HG03457 (cell line): ENCODE data around the gene NEURL1B.

Experiments
- ATAC-seq: cut with Tn5 transposase; IDR thresholded peaks from one replicate; pipeline ENCODE4 v1.9.1; 2021; ENCODE audit warnings: moderate number of reproducible peaks; ENCODE audit not compliant: unreplicated experiment

The NEURL1B gene

DNA sequence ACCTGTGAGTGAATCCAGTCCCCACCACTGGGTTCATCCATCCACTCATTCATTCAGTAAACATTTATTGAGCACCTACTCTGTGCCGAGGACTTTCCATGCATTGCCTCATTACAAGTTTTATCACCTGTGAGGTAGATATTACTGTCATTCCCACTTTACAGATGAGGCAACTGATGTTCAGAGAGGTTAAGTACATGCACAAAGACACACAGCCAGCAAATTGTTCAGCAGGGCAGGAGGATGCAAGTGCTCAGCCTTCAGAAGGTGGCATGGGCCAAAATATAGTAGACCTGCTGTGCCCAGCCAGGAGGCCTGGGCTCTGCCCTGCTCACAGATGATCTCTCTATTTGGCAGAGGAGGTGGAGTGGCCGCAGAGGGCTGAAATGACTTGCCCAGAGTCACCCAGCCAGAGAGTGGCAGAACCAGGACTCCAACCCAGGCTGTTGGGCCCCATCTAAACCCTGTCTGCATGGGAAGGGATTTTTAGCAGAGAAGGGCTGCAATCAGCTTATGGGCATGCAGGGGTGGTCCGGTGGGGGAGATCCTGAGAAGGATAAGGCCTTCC, 7.6 kb upstream of the NEURL1B start:
- ATAC-seq: no peak

DNA sequence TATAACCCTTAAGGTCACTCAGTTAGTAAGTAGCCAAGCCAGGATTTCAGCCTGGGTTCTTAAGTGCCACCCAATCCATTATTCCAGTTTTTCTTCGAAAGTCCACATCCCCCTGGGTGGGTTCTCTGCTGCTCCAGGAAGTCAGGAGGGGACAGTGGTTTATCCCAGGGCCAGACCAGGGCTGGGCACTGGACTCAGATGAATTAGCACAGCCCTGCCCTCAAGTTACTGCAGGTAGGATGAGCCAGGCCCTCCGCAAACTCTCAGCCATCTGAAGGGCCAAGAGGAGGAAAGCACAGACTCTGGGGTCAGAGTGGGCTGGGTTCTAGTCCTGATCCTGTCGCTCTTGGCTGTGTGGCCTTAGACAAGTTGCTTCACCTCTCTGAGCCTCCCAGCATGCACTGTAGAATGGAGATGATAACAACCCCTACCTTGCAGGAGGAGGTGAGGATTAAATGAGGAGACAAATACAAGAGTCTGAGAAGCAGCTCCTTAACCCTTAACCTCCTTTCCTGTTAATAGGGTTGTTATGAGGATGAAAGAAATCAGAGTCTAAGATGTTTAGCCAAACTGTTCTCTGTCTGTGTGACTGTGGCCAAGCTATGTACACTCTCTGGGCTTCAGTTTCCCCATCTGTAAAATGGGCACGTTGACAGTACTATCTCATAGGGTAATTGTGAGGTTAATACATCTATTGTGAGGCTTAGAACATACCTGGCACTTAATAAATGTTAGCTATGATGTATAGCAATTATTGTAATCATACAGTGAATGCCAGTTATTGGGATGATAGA, 6.8 kb upstream of the NEURL1B start:
- no peak for ATAC-seq

DNA sequence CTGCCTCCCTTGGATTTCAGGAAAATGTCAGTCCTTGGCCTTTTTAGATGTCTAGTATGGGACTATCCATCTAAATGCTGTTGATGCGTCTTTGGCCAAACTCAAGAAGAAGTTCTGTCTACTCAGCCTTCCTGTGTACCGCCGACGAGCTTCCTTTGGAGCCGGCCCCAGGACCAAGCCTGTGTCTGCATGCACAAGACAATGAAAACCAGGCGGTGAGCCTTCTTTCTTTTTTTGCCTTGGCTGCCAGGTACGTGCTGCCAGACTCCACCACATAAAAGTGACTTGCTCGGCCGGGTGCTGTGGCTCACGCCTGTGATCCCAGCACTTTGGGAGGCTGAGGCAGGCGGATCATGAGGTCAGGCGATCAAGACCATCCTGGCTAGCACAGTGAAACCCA, 6.0 kb upstream of the NEURL1B start:
- no peak for ATAC-seq

DNA sequence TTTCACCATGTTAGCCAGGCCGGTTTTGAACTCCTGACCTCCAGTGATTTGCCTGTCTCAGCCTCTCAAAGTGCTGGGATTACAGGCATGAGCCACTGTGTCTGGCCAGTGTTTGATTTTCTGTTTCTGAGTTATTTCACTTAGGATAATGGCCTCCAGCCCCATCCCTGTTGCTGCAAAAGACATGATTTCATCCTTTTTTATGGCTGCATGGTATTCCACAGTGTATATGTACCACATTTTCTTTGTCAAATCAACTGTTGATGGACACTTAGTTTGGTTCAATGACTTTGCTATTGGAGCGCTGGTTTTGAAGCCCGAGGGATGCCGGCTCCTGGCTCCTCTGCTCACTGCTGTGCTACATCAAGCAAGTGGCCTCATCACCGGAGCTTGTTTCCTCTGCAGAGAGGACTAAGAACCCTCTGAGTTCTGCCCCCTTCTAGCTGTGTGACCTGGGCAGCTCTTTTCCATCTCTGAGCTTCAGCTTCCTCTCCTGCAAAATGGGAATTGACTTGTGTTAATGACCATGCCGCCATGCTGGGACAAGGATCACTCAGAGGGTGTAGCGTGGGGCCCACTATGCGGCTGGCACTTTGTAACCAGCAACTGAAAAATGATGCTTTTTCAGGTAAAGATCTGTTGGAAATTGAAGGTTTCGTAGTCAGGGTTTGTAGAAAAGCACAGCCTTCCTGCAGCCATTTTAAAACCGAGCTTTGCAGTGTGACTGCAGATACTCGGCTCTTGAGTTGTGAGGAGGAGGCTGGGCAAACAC, 4.6 kb upstream of the NEURL1B start:
- no peak for ATAC-seq

DNA sequence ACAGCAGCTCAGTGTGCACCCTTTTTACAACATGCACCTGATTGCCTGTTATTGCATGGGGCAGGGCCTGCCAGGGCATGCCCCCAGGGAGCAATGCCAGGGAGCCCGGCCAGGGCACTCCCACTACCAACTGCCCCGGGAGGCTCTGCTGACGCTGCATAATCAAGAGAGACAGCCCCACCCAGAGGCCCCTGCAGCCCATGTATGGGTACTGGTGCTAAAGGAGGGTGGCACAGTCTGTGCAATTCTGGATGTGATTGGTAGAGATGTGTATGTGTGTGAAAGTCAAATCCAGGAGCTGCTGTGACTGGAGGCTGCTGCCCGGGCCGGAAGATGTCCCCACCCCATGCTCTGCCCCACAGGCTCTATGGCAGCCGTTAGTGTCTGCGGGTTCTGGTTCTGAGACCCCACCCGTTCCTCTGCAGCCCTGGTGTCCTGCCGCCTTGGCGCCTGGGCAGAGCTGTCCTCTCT, 3.9 kb upstream of the NEURL1B start:
- no peak for ATAC-seq

DNA sequence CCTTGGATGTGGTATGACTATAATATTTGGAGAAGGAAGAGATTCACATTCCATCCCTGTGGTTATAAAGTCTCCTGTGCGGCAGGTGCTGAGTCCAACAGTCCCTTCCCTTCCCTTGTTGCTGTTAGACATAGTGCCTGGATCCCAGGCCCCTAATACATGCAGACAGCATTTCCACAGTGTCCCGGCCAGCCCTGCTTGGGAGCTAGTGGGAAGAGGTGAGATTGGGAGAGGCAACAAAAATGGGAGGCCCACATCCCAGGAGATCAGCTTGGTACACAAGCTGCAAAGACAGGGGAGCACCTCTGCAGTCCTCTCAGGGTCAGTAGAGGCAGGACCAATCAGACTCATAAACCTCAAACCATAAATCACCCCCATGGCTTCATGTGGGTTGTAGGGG, 3.3 kb upstream of the NEURL1B start:
- no peak for ATAC-seq

DNA sequence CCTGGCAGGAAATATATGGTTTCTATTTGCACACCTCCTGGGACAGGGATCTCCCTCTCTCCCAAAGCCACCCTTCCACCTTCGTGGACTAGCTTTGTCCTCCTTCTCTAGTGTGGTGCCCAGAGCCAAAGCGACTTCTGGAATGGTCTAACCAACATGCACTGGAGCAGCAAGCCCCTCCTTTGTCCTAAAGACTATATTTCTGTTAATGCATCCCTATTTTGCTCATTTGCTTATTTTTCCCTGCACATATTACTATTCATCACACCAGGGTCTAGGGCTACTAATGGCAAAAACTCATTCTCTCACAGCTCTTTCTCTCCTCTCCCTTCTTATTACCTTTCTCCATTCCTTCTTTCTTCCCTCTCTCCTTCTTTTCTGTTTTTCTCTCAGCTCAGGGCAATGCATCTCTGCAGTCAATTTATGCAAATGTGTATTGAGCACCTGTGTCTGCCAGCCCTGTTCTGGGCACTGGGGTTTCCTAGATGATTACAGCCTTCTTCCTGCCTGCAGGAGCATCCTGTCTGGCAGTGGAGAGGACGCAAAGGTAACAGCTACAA, 2.8 kb upstream of the NEURL1B start:
- ATAC-seq: no peak

DNA sequence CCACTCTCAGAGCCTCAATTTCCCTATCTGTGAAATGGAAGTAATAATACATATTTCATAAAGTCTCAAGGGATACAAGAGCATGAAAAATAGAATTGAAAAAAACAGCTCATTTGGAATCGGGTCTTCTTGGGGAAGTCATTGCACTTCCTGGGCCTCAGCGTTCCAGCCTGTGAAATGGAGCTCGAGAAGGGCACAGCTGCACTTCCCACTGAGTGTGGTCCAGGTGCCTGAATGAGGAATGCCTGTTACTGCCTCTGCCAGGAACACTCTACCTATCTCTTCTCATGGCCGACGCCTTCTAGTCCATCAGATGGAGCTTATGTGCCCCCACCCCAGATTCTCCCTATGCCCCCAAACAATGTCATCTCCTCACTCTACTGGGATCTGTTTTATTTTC, 924 bp upstream of the NEURL1B start:
- ATAC-seq: no peak

DNA sequence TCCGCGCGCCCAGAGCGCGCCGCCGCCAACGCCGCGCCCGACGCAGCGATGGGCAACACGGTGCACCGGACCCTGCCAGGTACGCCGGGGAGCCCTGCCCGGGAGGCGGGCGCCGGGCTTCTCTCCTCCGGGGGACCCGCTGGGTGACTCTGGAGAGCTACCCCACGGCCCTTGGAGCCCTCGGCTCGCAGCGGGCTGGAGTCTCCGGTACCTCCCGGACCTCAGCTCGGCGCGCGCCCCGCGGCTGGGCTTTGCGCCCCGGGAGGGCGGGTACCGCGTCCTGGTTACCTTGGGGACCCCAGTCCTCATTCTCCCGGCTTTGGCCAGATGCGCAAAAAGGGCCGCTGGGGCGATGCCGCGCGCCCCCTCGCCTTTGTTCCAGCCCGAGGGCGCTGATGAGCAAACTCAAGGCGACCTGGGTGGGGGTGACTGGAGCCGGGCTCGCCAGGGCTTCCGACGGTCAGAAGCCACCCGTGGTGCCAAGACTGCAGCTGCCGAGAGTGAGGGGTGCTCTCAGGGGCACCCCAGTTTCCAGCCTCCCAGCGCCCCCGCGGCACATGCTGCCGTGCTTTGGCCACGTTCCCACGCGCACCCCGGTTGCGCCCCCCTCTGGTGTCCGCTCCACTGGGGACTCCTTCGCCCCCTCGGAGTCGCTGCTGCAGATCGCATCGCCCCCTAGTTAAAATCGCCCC, 442 bp downstream of the NEURL1B start:
- ATAC-seq: no peak

DNA sequence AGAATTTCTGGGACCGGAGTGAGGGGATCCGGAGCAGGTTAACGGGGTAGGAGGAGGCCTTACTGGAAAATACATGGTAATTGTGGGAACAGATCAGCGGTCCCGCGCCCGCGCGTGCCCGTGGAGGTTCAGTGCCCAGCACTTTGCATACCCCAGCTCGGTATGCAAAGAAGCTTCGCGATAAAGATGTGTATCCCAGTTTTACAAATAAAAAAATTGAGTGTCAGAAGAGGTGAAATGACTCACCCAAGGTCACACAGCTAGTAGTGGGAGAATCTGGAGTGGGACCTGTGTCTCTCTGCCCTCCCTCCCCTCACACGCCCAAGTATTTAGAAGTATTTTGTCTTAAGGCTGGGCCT, 967 bp downstream of the NEURL1B start:
- no peak for ATAC-seq

DNA sequence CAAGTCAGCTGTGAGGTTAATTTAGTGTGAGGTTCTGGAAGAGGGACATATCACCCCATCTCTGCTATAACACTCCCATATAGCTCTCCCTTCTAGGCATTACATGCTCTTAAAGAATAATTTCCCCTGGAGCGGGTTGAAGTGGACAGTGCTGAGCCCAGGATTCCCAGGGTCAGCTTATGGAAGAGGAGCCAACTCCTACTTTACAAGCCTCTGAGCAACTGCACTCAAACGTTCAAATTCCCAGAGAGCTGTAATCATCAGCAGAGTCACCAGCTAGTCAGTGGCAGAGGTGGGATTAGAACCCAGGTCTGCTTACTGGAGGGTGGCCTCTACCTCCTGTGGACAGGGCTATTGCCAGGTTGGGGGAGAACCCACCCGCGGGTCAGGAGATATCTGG, 1.4 kb downstream of the NEURL1B start:
- ATAC-seq: no peak

DNA sequence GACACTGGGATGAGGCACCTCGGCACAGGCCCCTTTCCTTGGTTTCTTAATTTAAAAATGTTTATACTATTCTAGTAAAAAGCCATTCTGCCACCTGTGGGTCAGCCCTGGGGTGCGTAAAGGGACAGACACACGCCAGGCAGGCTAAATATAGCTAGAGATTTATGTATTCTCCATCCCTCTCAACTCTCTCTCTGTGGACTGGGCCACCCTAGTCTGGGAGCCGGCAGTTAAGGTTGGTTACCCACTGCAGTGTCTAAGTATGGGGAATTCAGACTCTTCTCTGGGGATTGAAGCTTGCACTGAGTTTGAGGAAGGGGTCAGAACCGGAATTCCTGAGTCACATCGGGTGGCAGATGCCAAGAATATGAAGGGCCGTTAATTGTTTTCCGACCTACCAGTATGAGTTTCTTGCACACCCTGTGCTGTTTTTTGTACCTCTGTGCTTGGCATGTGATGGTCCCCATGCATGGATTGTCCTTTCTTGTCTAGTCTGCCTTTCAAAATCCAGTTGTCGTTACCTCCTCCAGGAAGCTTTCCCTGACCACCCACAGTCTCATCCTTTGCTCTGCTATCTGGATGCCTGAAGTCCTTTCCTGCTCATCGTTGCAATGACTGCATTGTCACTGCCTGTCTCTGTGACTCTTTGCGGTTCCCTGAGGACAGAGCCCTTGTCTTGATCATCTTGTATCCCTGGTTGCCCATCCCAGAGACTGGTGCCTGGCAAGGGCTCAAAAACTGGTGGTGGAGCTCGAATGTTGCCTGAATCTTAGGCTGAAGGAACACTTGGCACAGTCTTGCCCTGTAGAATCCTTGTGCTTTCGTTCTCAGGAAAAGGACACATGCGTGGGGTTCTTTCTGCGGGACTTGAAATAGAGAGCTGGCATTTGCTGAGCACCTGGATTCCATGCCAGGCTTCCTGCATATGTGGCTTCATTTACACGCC, 2.1 kb downstream of the NEURL1B start:
- no peak for ATAC-seq

DNA sequence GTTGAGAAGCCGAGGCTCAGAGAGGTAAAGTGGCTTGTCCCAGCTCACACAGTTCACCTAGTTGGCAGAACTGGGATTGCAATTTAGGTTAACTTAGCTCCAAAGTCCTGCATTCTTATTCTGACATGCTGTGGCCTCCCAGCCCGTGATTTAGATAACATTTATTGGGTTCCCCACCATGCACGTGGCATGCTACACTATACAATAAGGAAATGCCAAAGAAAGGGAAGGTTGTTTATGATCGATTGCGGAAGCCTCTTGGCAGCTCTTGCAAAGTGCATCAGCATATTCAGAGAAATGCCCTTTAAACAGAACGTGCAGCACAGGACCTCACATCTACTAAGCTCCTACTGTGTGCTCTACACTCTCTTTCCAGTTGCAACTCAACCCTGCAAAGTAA, 3.2 kb downstream of the NEURL1B start:
- ATAC-seq: no peak

DNA sequence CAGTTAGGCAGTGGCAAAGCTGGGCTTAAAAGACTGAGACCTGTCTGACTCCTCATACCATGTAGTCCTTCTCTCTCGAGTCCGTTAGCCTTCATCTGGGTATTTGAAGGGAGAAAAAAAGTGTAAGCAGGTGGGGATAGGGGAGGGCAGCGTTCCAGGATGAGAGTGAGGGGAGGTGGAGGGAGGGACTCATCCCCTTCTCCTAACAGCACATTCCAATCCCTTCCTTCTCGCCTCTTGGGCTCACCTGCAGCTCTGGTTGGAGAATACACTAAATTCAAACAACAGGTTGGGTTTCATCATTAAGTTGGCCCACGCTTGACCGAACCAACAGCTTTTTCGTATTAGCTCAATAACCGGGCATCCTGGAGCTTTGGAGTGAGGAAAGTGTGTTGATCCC, 3.6 kb downstream of the NEURL1B start:
- ATAC-seq: no peak

DNA sequence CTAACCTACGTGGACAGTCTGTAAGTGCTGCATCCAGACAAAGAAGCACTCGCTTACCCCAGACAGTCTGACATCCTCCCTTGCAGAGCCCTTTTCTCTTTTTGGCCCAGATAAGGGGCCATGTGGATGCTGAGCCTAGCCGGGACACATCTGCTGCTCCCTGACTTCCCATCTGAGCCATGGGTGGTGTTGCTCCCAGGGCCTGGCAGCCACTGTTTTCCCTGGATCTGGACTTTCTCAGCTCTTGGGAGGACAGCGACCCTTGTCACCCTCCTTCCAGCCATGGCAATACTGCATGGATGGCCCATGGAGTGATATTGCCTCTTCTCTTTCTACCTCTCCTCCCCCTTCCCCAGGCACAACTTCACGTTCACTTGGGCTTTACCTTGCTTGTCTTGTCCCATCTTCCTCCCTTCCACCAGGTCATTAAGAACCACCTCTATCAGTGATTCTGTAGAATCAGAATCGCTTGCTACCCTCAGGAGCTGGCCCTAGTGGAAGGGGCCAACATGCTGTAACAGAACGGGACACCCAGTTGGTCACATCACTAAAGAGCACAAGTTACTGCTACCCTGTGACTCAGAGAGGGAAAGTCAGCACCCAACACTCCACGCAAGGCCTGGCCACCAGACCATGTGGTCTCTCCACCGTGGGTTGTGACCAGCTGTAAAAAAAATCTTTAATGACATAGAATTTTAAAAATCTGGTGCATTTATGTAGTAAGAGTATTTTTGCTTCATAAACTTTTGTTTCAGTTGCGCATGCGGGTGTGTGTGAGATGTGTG, 4.4 kb downstream of the NEURL1B start:
- ATAC-seq: no peak

DNA sequence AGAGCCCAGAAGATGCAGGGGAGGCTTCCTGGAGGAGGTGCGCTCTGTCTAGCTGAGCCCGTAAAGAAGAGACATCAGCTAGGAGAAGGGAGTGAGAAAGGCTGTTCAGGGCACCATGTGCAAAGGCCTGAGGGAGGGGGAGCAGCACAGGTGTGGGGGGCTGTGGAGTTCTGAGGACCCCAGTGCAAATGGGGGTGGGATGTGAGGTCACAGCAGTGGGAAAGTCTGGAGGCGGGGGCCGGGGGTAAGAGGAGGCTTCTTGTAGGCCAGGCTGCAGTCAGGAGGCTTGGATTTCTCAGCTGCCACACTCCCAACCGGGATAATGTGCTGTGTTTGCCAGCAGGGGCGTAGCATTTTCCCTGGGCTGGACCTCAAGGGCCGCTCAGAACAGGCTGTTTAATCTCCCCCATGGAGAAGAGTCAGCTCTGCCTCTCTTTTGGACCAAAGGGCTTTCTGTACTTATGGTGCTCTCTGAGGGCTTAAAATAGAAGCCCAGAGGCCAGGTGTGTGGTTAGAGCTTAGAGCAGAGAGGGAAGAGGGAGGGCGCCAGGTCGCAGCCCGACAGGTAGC, 5.7 kb downstream of the NEURL1B start:
- ATAC-seq: no peak

DNA sequence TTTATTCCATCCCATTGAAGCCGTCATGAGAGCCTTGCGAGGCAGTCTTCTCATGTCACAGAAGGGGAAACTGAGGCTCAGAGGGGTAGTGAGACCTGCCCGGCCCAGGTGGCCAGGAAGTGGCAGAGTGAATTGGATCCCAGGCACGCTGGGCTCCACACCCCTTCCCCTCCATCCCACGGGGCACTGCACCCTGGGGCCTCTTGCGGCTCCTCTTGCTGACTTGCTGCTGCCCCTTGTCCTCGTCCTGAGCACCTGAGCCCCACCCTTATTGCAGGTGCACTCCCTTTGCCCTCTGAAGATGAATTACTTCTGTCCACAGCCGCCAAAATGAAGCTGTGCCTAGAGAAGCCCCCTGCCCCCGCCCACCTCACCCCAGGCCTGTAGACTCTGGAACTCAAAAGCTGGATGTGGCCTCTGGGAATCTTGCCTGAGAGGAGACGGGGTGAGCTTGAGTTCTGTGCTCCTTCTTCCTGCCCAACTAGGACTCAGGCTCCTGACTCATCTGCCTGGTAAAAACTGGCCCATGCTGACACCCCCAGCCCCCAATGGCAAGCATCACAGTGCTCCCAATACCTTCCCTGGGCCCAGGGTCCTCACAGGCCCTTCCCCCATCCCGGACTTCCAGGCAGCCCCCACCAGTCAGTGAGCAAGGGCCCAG, 6.4 kb downstream of the NEURL1B start:
- no peak for ATAC-seq

DNA sequence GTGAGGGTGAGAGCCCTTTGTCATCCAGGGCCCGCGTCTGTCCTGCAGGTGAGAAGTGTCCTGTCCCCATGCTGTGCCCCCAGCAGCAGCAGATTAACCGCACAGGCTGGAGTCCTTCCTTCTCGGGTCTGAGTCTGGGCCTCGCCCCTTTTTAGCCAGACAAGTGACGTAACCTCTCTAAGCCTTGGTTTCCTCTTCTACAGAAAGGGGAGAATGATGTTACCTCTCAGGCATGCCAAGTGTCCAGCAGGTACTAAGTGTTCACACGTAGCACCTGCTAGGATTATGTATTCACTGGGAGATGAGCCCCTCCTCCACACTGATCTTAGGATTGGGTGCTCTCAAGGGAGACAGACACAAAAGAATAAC, 6.9 kb downstream of the NEURL1B start:
- no peak for ATAC-seq

DNA sequence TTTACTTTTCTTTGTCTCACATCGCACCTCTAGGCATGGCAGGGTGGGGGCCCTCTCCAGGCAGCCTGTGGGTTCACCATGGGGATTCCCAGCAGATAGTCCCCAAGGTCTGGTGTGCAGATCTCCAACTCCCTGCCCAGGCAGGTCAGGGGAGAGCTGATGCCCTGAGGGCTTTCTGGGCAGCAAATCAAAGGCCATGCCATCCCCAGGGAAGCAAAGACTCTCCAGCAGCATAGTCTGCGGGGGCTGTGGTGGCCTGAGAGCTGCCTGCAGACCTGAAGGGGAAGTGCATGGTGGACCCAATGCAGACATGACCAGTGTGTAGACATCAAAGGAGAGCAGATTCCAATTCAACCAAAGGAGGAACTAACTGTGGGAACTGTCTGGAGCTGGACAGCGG, 7.7 kb downstream of the NEURL1B start:
- ATAC-seq: no peak
